ENCODE measurements around the gene PGAP3.

The PGAP3 gene

GRCh38 chr17:39687546-39688474 is at the start of gene PGAP3:
Gene PGAP3 (minus strand): TSS chr17:39688057. CDS start chr17:39688014, 43 bp downstream.
- Histone ChIP-seq H3K27me3 (ENCODE audit: control insufficient read depth in 2 of 2, insufficient read depth in 2 of 2, low read length in 2 of 2) (no peaks in the 10 kb centered on the region), H3K27ac (ENCODE audit: low read depth in 2 of 2, low read length in 2 of 2) (peak within 1 kb of the TSS; percentile 96), H3K9me3 (ENCODE audit: control insufficient read depth in 2 of 2, low read length in 2 of 2) (no peaks in the 10 kb centered on the region), H3K9ac (ENCODE audit: low read depth in 1 of 2, low read length in 2 of 2) (peak within 1 kb of the TSS; percentile 66 to 81), H3K4me1 (ENCODE audit: control insufficient read depth in 2 of 2, insufficient read depth in 2 of 2, low read length in 2 of 2) (peaks cover 16 to 17% of the 10 kb centered on the region in 2 donors), H3K36me3 (ENCODE audit: control insufficient read depth in 2 of 2, insufficient read depth in 2 of 2, low read length in 2 of 2) (peaks cover 12 to 20% of the 10 kb centered on the region in 2 donors), H3K4me3 (ENCODE audit: low read length in 2 of 2) (peak within 1 kb of the TSS; percentile 83 to 96)

- Histone ChIP-seq H3K9ac (ENCODE audit: low read depth in 1 of 2, low read length in 2 of 2) (peak overlapping the region; percentile 32 to 85), H3K36me3 (ENCODE audit: control insufficient read depth in 2 of 2, insufficient read depth in 2 of 2, low read length in 2 of 2) (no peaks in the 10 kb centered on the region), H3K9me3 (ENCODE audit: control insufficient read depth in 2 of 2, low read length in 2 of 2) (no peaks in the 10 kb centered on the region), H3K27ac (ENCODE audit: low read depth in 2 of 2, low read length in 2 of 2) (peak overlapping the region; percentile 94 to 95), H3K4me1 (ENCODE audit: control insufficient read depth in 2 of 2, insufficient read depth in 2 of 2, low read length in 2 of 2) (peaks cover 17 to 34% of the 10 kb centered on the region in 2 donors), H3K4me3 (ENCODE audit: low read length in 2 of 2) (peak overlapping the region; percentile 71 to 81), H3K27me3 (ENCODE audit: control insufficient read depth in 2 of 2, insufficient read depth in 2 of 2, low read length in 2 of 2) (peaks cover 0 to 7% of the 10 kb centered on the region in 2 donors)
These were observed 49.4 kb upstream of the PGAP3 start for GRCh38 chr17:39737206-39737759.

- Histone ChIP-seq H3K9me3 (ENCODE audit: control insufficient read depth in 2 of 2, low read length in 2 of 2) (no peaks in the 10 kb centered on the region), H3K27ac (ENCODE audit: low read depth in 2 of 2, low read length in 2 of 2) (peak overlapping the region; percentile 94 to 95), H3K9ac (ENCODE audit: low read depth in 1 of 2, low read length in 2 of 2) (peak overlapping the region in 1 of 2 donors; percentile 85), H3K36me3 (ENCODE audit: control insufficient read depth in 2 of 2, insufficient read depth in 2 of 2, low read length in 2 of 2) (no peaks in the 10 kb centered on the region), H3K27me3 (ENCODE audit: control insufficient read depth in 2 of 2, insufficient read depth in 2 of 2, low read length in 2 of 2) (peaks cover 0 to 7% of the 10 kb centered on the region in 2 donors), H3K4me3 (ENCODE audit: low read length in 2 of 2) (no peak overlapping the region), H3K4me1 (ENCODE audit: control insufficient read depth in 2 of 2, insufficient read depth in 2 of 2, low read length in 2 of 2) (peaks cover 17 to 34% of the 10 kb centered on the region in 2 donors)
These were observed 48.7 kb upstream of the PGAP3 start for GRCh38 chr17:39736319-39737165.

GRCh38 chr17:39735882-39736281 is 48.0 kb upstream of the PGAP3 start:
- Histone ChIP-seq H3K36me3 (ENCODE audit: control insufficient read depth in 2 of 2, insufficient read depth in 2 of 2, low read length in 2 of 2) (no peaks in the 10 kb centered on the region), H3K27ac (ENCODE audit: low read depth in 2 of 2, low read length in 2 of 2) (peak overlapping the region in 1 of 2 donors; percentile 95), H3K4me1 (ENCODE audit: control insufficient read depth in 2 of 2, insufficient read depth in 2 of 2, low read length in 2 of 2) (peaks cover 15 to 31% of the 10 kb centered on the region in 2 donors), H3K9ac (ENCODE audit: low read depth in 1 of 2, low read length in 2 of 2) (no peak overlapping the region), H3K9me3 (ENCODE audit: control insufficient read depth in 2 of 2, low read length in 2 of 2) (no peaks in the 10 kb centered on the region), H3K27me3 (ENCODE audit: control insufficient read depth in 2 of 2, insufficient read depth in 2 of 2, low read length in 2 of 2) (peaks cover 0 to 7% of the 10 kb centered on the region in 2 donors), H3K4me3 (ENCODE audit: low read length in 2 of 2) (no peak overlapping the region)

GRCh38 chr17:39732586-39732985 is 44.7 kb upstream of the PGAP3 start:
- Histone ChIP-seq H3K27me3 (ENCODE audit: control insufficient read depth in 2 of 2, insufficient read depth in 2 of 2, low read length in 2 of 2) (no peaks in the 10 kb centered on the region), H3K9me3 (ENCODE audit: control insufficient read depth in 2 of 2, low read length in 2 of 2) (no peaks in the 10 kb centered on the region), H3K4me3 (ENCODE audit: low read length in 2 of 2) (no peak overlapping the region), H3K9ac (ENCODE audit: low read depth in 1 of 2, low read length in 2 of 2) (no peak overlapping the region), H3K36me3 (ENCODE audit: control insufficient read depth in 2 of 2, insufficient read depth in 2 of 2, low read length in 2 of 2) (peaks cover 9 to 13% of the 10 kb centered on the region in 2 donors), H3K4me1 (ENCODE audit: control insufficient read depth in 2 of 2, insufficient read depth in 2 of 2, low read length in 2 of 2) (peaks cover 8 to 32% of the 10 kb centered on the region in 2 donors), H3K27ac (ENCODE audit: low read depth in 2 of 2, low read length in 2 of 2) (no peak overlapping the region)

GRCh38 chr17:39730095-39730921 is 42.5 kb upstream of the PGAP3 start, which contains the start of gene MIEN1:
Gene MIEN1 (minus strand): TSS chr17:39730532. CDS start chr17:39730495, 37 bp downstream.
- H3K27me3 ChIP-seq (ENCODE audit: control insufficient read depth in 2 of 2, insufficient read depth in 2 of 2, low read length in 2 of 2): no peaks in the 10 kb centered on the region
- H3K27ac ChIP-seq (ENCODE audit: low read depth in 2 of 2, low read length in 2 of 2): peak within 1 kb of the TSS; percentile 86 to 88
- peak within 1 kb of the TSS; percentile 84 to 85 for H3K9ac ChIP-seq (ENCODE audit: low read depth in 1 of 2, low read length in 2 of 2)
- peaks cover 26 to 30% of the 10 kb centered on the region in 2 donors for H3K36me3 ChIP-seq (ENCODE audit: control insufficient read depth in 2 of 2, insufficient read depth in 2 of 2, low read length in 2 of 2)
- peak within 1 kb of the TSS; percentile 82 to 84 for H3K4me3 ChIP-seq (ENCODE audit: low read length in 2 of 2)
- H3K4me1 ChIP-seq (ENCODE audit: control insufficient read depth in 2 of 2, insufficient read depth in 2 of 2, low read length in 2 of 2): peaks cover 4 to 17% of the 10 kb centered on the region in 2 donors
- H3K9me3 ChIP-seq (ENCODE audit: control insufficient read depth in 2 of 2, low read length in 2 of 2): no peaks in the 10 kb centered on the region

- no peaks in the 10 kb centered on the region for H3K9me3 ChIP-seq (ENCODE audit: control insufficient read depth in 2 of 2, low read length in 2 of 2)
- peaks cover 34 to 39% of the 10 kb centered on the region in 2 donors for H3K36me3 ChIP-seq (ENCODE audit: control insufficient read depth in 2 of 2, insufficient read depth in 2 of 2, low read length in 2 of 2)
- peak overlapping the region; percentile 84 to 85 for H3K9ac ChIP-seq (ENCODE audit: low read depth in 1 of 2, low read length in 2 of 2)
- H3K4me1 ChIP-seq (ENCODE audit: control insufficient read depth in 2 of 2, insufficient read depth in 2 of 2, low read length in 2 of 2): peaks cover 4 to 17% of the 10 kb centered on the region in 2 donors
- peak overlapping the region; percentile 82 to 84 for H3K4me3 ChIP-seq (ENCODE audit: low read length in 2 of 2)
- no peaks in the 10 kb centered on the region for H3K27me3 ChIP-seq (ENCODE audit: control insufficient read depth in 2 of 2, insufficient read depth in 2 of 2, low read length in 2 of 2)
- H3K27ac ChIP-seq (ENCODE audit: low read depth in 2 of 2, low read length in 2 of 2): peak overlapping the region; percentile 86 to 88
These were observed 41.5 kb upstream of the PGAP3 start for GRCh38 chr17:39729280-39729851.

- Histone ChIP-seq H3K36me3 (ENCODE audit: control insufficient read depth in 2 of 2, insufficient read depth in 2 of 2, low read length in 2 of 2) (peaks cover 34 to 42% of the 10 kb centered on the region in 2 donors), H3K4me1 (ENCODE audit: control insufficient read depth in 2 of 2, insufficient read depth in 2 of 2, low read length in 2 of 2) (peaks cover 4 to 17% of the 10 kb centered on the region in 2 donors), H3K9me3 (ENCODE audit: control insufficient read depth in 2 of 2, low read length in 2 of 2) (no peaks in the 10 kb centered on the region), H3K27me3 (ENCODE audit: control insufficient read depth in 2 of 2, insufficient read depth in 2 of 2, low read length in 2 of 2) (no peaks in the 10 kb centered on the region), H3K27ac (ENCODE audit: low read depth in 2 of 2, low read length in 2 of 2) (no peak overlapping the region), H3K9ac (ENCODE audit: low read depth in 1 of 2, low read length in 2 of 2) (no peak overlapping the region), H3K4me3 (ENCODE audit: low read length in 2 of 2) (no peak overlapping the region)
These were observed 39.7 kb upstream of the PGAP3 start for GRCh38 chr17:39727556-39727955.

GRCh38 chr17:39726617-39727016 is 38.8 kb upstream of the PGAP3 start:
- peaks cover 34 to 47% of the 10 kb centered on the region in 2 donors for H3K36me3 ChIP-seq (ENCODE audit: control insufficient read depth in 2 of 2, insufficient read depth in 2 of 2, low read length in 2 of 2)
- H3K4me3 ChIP-seq (ENCODE audit: low read length in 2 of 2): no peak overlapping the region
- no peak overlapping the region for H3K27ac ChIP-seq (ENCODE audit: low read depth in 2 of 2, low read length in 2 of 2)
- H3K9ac ChIP-seq (ENCODE audit: low read depth in 1 of 2, low read length in 2 of 2): no peak overlapping the region
- no peaks in the 10 kb centered on the region for H3K27me3 ChIP-seq (ENCODE audit: control insufficient read depth in 2 of 2, insufficient read depth in 2 of 2, low read length in 2 of 2)
- peaks cover 4 to 17% of the 10 kb centered on the region in 2 donors for H3K4me1 ChIP-seq (ENCODE audit: control insufficient read depth in 2 of 2, insufficient read depth in 2 of 2, low read length in 2 of 2)
- no peaks in the 10 kb centered on the region for H3K9me3 ChIP-seq (ENCODE audit: control insufficient read depth in 2 of 2, low read length in 2 of 2)

Measured in mucosa of rectum (tissue), 2 donors.